ENCODE measurements around the gene PNMA5.
"Not testable (repeated sequence)": the region's sequence is repeated elsewhere in the genome, so short reads cannot be mapped to it uniquely, and the experiment has no call there.

PNMA5 gene

GRCh38 chrX:153029875-153030274 is 36.0 kb upstream of the PNMA5 start:
- no peak overlapping the region for H3K4me2 ChIP-seq (ENCODE audit: low read depth, low read length, poor library complexity, severe bottlenecking)
- H3K9me2 ChIP-seq (replicated peaks; ENCODE audit: low read depth, low read length), result no peaks in the 10 kb centered on the region
- no peaks in the 10 kb centered on the region for H3K9me3 ChIP-seq (ENCODE audit: insufficient read depth, low read depth, low read length)
- TF ChIP-seq CTCF (conservative IDR thresholded peaks at IDR 0.05; ENCODE audit: low read length), result no peak
- TF ChIP-seq EZH2phosphoT487 (IDR thresholded peaks at IDR 0.05; ENCODE audit: borderline replicate concordance), result no peak
- no peaks in the 10 kb centered on the region for H3F3A ChIP-seq (ENCODE audit: low read depth)
- H3K79me2 ChIP-seq (ENCODE audit: insufficient read depth, low read length), result no peaks in the 10 kb centered on the region
- H3K27me3 ChIP-seq (ENCODE audit: insufficient read depth, low read length, poor library complexity, severe bottlenecking), result no peaks in the 10 kb centered on the region
- H3K36me3 ChIP-seq (ENCODE audit: insufficient read depth, low read length), result no peaks in the 10 kb centered on the region
- no peaks in the 10 kb centered on the region for H3K4me1 ChIP-seq (ENCODE audit: insufficient read depth, low read length, poor library complexity, severe bottlenecking)
- no peak overlapping the region for H3K4me3 ChIP-seq (ENCODE audit: low read length, poor library complexity, severe bottlenecking)
- no peak overlapping the region for H2AFZ ChIP-seq (ENCODE audit: low read length)
- H4K20me1 ChIP-seq (ENCODE audit: insufficient read depth, low read length, poor library complexity, severe bottlenecking), result no peaks in the 10 kb centered on the region
- no peak overlapping the region for H3K9ac ChIP-seq (ENCODE audit: low read depth, low read length, poor library complexity, severe bottlenecking)

GRCh38 chrX:153029162-153029561 is 35.2 kb upstream of the PNMA5 start:
- Histone ChIP-seq H3K27me3 (ENCODE audit: insufficient read depth, low read length, poor library complexity, severe bottlenecking) (no peaks in the 10 kb centered on the region), H3K4me2 (ENCODE audit: low read depth, low read length, poor library complexity, severe bottlenecking) (no peak overlapping the region), H3K4me1 (ENCODE audit: insufficient read depth, low read length, poor library complexity, severe bottlenecking) (no peaks in the 10 kb centered on the region), H2AFZ (ENCODE audit: low read length) (no peak overlapping the region), H3K9me3 (ENCODE audit: insufficient read depth, low read depth, low read length) (no peaks in the 10 kb centered on the region), H3K36me3 (ENCODE audit: insufficient read depth, low read length) (no peaks in the 10 kb centered on the region), H4K20me1 (ENCODE audit: insufficient read depth, low read length, poor library complexity, severe bottlenecking) (no peaks in the 10 kb centered on the region), H3K4me3 (ENCODE audit: low read length, poor library complexity, severe bottlenecking) (no peak overlapping the region), H3K9me2 (replicated peaks; ENCODE audit: low read depth, low read length) (no peaks in the 10 kb centered on the region), H3K79me2 (ENCODE audit: insufficient read depth, low read length) (no peaks in the 10 kb centered on the region), H3F3A (ENCODE audit: low read depth) (no peaks in the 10 kb centered on the region), H3K9ac (ENCODE audit: low read depth, low read length, poor library complexity, severe bottlenecking) (no peak overlapping the region)
- TF ChIP-seq EZH2phosphoT487 (IDR thresholded peaks at IDR 0.05; ENCODE audit: borderline replicate concordance) (no peak), CTCF (conservative IDR thresholded peaks at IDR 0.05; ENCODE audit: low read length) (no peak)

GRCh38 chrX:153028487-153028886 is 34.6 kb upstream of the PNMA5 start:
- H3K4me2 ChIP-seq (ENCODE audit: low read depth, low read length, poor library complexity, severe bottlenecking); H4K20me1 ChIP-seq (ENCODE audit: insufficient read depth, low read length, poor library complexity, severe bottlenecking); H3K36me3 ChIP-seq (ENCODE audit: insufficient read depth, low read length); H3K4me3 ChIP-seq (ENCODE audit: low read length, poor library complexity, severe bottlenecking); H2AFZ ChIP-seq (ENCODE audit: low read length); H3K79me2 ChIP-seq (ENCODE audit: insufficient read depth, low read length); H3F3A ChIP-seq (ENCODE audit: low read depth); H3K9me2 ChIP-seq (replicated peaks; ENCODE audit: low read depth, low read length); H3K4me1 ChIP-seq (ENCODE audit: insufficient read depth, low read length, poor library complexity, severe bottlenecking); H3K9me3 ChIP-seq (ENCODE audit: insufficient read depth, low read depth, low read length); H3K9ac ChIP-seq (ENCODE audit: low read depth, low read length, poor library complexity, severe bottlenecking); H3K27me3 ChIP-seq (ENCODE audit: insufficient read depth, low read length, poor library complexity, severe bottlenecking): not testable (repeated sequence)

- not testable (repeated sequence) for H3K79me2 ChIP-seq (ENCODE audit: insufficient read depth, low read length); H3K9me3 ChIP-seq (ENCODE audit: insufficient read depth, low read depth, low read length); H3K4me1 ChIP-seq (ENCODE audit: insufficient read depth, low read length, poor library complexity, severe bottlenecking); H3K4me2 ChIP-seq (ENCODE audit: low read depth, low read length, poor library complexity, severe bottlenecking); H3K9ac ChIP-seq (ENCODE audit: low read depth, low read length, poor library complexity, severe bottlenecking); H3K4me3 ChIP-seq (ENCODE audit: low read length, poor library complexity, severe bottlenecking); H3K36me3 ChIP-seq (ENCODE audit: insufficient read depth, low read length); H2AFZ ChIP-seq (ENCODE audit: low read length); H4K20me1 ChIP-seq (ENCODE audit: insufficient read depth, low read length, poor library complexity, severe bottlenecking); H3F3A ChIP-seq (ENCODE audit: low read depth); H3K27me3 ChIP-seq (ENCODE audit: insufficient read depth, low read length, poor library complexity, severe bottlenecking); H3K9me2 ChIP-seq (replicated peaks; ENCODE audit: low read depth, low read length)
Measured at GRCh38 chrX:153026501-153026900, 32.6 kb upstream of the PNMA5 start.
